Muscle layer of colon (tissue), 2 donors: ENCODE results near the gene STX8.

Source experiments
- H3K27ac ChIP-seq: one replicate; pipeline ENCODE4 v1.7.0; 2013; ENCODE audit warnings: low read depth, mild to moderate bottlenecking, low read length, moderate library complexity
- H3K27me3 ChIP-seq, 2 donors: one replicate each; pipeline ENCODE4 v1.7.0; 2013; ENCODE audit warnings: low read length in 2 of 2, mild to moderate bottlenecking in 2 of 2; ENCODE audit not compliant: insufficient read depth in 2 of 2, control insufficient read depth in 1 of 2
- H3K36me3 ChIP-seq: one replicate; pipeline ENCODE4 v1.7.0; 2013; ENCODE audit warnings: mild to moderate bottlenecking, low read length; ENCODE audit not compliant: insufficient read depth
- H3K4me1 ChIP-seq: one replicate; pipeline ENCODE4 v1.7.0; 2013; ENCODE audit warnings: mild to moderate bottlenecking, low read length; ENCODE audit not compliant: insufficient read depth
- H3K4me3 ChIP-seq, 2 donors: one replicate each; pipeline ENCODE4 v1.7.0; 2013; ENCODE audit warnings: low read length in 2 of 2, low read depth in 1 of 2, mild to moderate bottlenecking in 1 of 2, moderate library complexity in 1 of 2
- H3K9ac ChIP-seq: one replicate; pipeline ENCODE4 v1.7.0; 2013; ENCODE audit warnings: low read length
- H3K9me3 ChIP-seq: one replicate; pipeline ENCODE4 v1.7.0; 2013; ENCODE audit warnings: mild to moderate bottlenecking, low read length
- donor health status: abdominal sarcoma.
- donor health status: Adenocarcinoma of cecum.

The STX8 gene

GRCh38 chr17:9226130-9226793, 349.4 kb downstream of the STX8 start:
- H3K36me3 ChIP-seq, result no peaks in the 10 kb centered on the region
- no peak overlapping the region for H3K27ac ChIP-seq
- no peak overlapping the region for H3K4me3 ChIP-seq
- H3K9ac ChIP-seq, result no peak overlapping the region
- no peaks in the 10 kb centered on the region for H3K27me3 ChIP-seq
- peaks cover 10% of the 10 kb centered on the region for H3K4me1 ChIP-seq
- no peaks in the 10 kb centered on the region for H3K9me3 ChIP-seq

- no peaks in the 10 kb centered on the region for H3K36me3 ChIP-seq
- no peak overlapping the region for H3K4me3 ChIP-seq
- no peak overlapping the region for H3K9ac ChIP-seq
- H3K9me3 ChIP-seq, result no peaks in the 10 kb centered on the region
- H3K27me3 ChIP-seq, result no peaks in the 10 kb centered on the region
- no peak overlapping the region for H3K27ac ChIP-seq
- peaks cover 10% of the 10 kb centered on the region for H3K4me1 ChIP-seq
Measured at GRCh38 chr17:9225305-9226101, 350.1 kb downstream of the STX8 start.

GRCh38 chr17:9224485-9224884, 351.1 kb downstream of the STX8 start:
- H3K4me3 ChIP-seq, result no peak overlapping the region
- peaks cover 10% of the 10 kb centered on the region for H3K4me1 ChIP-seq
- H3K27me3 ChIP-seq, result no peaks in the 10 kb centered on the region
- H3K36me3 ChIP-seq, result no peaks in the 10 kb centered on the region
- no peak overlapping the region for H3K27ac ChIP-seq
- H3K9ac ChIP-seq, result no peak overlapping the region
- no peaks in the 10 kb centered on the region for H3K9me3 ChIP-seq

GRCh38 chr17:9223531-9223930, 352.1 kb downstream of the STX8 start:
- no peak overlapping the region for H3K9ac ChIP-seq
- peaks cover 7% of the 10 kb centered on the region for H3K4me1 ChIP-seq
- H3K36me3 ChIP-seq, result no peaks in the 10 kb centered on the region
- H3K4me3 ChIP-seq, result no peak overlapping the region
- no peaks in the 10 kb centered on the region for H3K9me3 ChIP-seq
- no peak overlapping the region for H3K27ac ChIP-seq
- H3K27me3 ChIP-seq, result no peaks in the 10 kb centered on the region

DNA sequence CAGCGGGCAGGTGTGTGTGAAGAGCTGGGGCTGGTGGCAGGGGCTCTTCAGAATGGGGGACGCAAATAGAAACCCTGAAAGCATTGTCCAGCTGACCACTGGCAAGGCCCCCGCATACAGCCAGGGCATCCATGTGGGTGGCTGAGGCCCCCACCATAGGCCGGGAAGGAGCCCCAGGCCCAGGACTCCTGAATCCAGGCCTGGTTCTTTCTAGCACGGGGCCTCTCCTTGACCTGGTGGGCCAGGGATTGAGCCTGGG, 353.8 kb downstream of the STX8 start:
- Histone ChIP-seq H3K27me3 (no peaks in the 10 kb centered on the region), H3K27ac (no peak overlapping the region), H3K4me1 (no peaks in the 10 kb centered on the region), H3K36me3 (no peaks in the 10 kb centered on the region), H3K9me3 (no peaks in the 10 kb centered on the region), H3K4me3 (no peak overlapping the region), H3K9ac (no peak overlapping the region)

GRCh38 chr17:9221147-9221921, 354.3 kb downstream of the STX8 start:
- no peaks in the 10 kb centered on the region for H3K4me1 ChIP-seq
- H3K36me3 ChIP-seq, result no peaks in the 10 kb centered on the region
- H3K9ac ChIP-seq, result no peak overlapping the region
- H3K27me3 ChIP-seq, result no peaks in the 10 kb centered on the region
- no peak overlapping the region for H3K27ac ChIP-seq
- no peak overlapping the region for H3K4me3 ChIP-seq
- no peaks in the 10 kb centered on the region for H3K9me3 ChIP-seq

GRCh38 chr17:9220398-9221146, 355.0 kb downstream of the STX8 start:
- Histone ChIP-seq H3K27me3 (no peaks in the 10 kb centered on the region), H3K36me3 (no peaks in the 10 kb centered on the region), H3K9me3 (no peaks in the 10 kb centered on the region), H3K27ac (no peak overlapping the region), H3K4me3 (no peak overlapping the region), H3K9ac (no peak overlapping the region), H3K4me1 (no peaks in the 10 kb centered on the region)

DNA sequence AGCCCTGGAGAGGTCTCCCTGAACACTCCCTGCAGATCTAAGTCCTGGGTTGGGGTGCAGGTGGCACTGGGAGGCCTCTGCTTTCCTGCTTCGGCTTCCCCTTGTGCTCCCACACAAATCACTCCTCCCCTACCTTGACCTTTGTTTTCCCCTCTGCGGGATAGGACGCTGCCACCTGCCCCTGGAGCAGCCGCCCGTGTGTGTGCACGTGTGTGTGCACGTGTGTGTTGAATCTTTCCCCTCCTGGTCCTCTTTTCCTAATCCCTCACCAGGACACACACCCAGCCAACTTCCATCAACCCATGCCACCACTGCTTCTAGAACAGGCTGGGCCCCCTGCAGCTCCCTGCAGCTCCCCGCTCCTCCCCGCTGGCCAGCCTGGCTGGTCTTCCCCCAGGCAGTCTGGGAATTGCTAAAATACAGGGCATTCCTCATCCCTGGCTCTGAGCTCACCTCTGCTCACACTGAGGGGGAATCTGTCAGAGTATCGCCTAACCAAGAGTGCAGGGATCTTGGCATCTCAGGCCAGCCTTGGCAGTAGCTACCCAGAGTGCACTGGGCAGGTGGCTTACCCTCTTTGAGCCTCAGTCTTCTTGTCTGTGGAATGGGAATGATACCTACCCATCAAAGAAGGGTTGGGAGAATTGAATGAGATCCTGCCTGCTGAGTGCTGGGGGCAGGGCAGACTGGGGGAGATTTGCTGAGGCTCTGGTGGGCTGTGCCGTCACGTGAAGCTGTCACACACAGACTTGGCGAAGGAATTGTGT, 355.8 kb downstream of the STX8 start:
- H3K27ac ChIP-seq, result no peak overlapping the region
- no peaks in the 10 kb centered on the region for H3K4me1 ChIP-seq
- no peaks in the 10 kb centered on the region for H3K9me3 ChIP-seq
- H3K36me3 ChIP-seq, result no peaks in the 10 kb centered on the region
- no peak overlapping the region for H3K9ac ChIP-seq
- H3K4me3 ChIP-seq, result no peak overlapping the region
- no peaks in the 10 kb centered on the region for H3K27me3 ChIP-seq

- Histone ChIP-seq H3K9me3 (no peaks in the 10 kb centered on the region), H3K4me1 (no peaks in the 10 kb centered on the region)
Measured at GRCh38 chr17:9218911-9219310, 356.7 kb downstream of the STX8 start.

DNA sequence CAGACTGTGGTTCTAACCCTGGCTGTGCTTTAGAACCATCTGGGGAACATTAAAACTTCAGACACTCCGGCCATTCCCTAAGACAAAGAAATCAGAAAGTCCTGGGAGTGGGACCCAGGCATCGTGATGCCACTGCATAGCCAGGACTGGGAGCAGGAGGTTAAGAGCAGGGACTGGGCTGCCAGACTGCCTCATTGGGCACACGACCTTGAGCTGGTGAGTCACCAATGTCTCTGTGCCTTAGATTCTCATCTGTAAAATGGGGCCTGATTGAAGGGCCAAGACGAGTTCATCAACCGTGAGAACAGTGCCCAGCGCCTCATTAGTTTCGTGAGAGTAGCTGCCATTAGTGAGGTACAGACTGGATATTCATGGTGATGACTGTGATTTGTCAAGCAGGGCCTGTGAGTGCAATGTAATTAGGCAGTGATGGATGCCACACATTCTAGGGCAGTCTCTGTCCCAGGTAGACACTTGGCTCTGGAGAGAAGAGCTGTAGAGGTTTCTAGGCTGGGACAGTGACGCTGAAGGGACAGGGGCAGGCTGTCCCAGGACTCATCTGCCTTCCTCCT, 357.5 kb downstream of the STX8 start:
- no peaks in the 10 kb centered on the region for H3K4me1 ChIP-seq
- H3K9ac ChIP-seq, result no peak overlapping the region
- H3K36me3 ChIP-seq, result no peaks in the 10 kb centered on the region
- H3K27me3 ChIP-seq, result no peaks in the 10 kb centered on the region
- H3K4me3 ChIP-seq, result no peak overlapping the region
- H3K27ac ChIP-seq, result no peak overlapping the region
- H3K9me3 ChIP-seq, result no peaks in the 10 kb centered on the region

More at GRCh38 chr17:9218911-9219310, 356.7 kb downstream of the STX8 start:
- no peaks in the 10 kb centered on the region for H3K36me3 ChIP-seq
- H3K27ac ChIP-seq, result no peak overlapping the region
- no peaks in the 10 kb centered on the region for H3K27me3 ChIP-seq
- no peak overlapping the region for H3K4me3 ChIP-seq
- H3K9ac ChIP-seq, result no peak overlapping the region
